K562 (cell line): ENCODE results near the gene POP5. TPM values are rescaled to one million over a fixed set of nuclear protein-coding genes. Genes with fewer than 3 reads are reported as not detected.

Source experiments
- KDM4B ChIP-seq, 2 experiments: fragments of 450-650 bp in 1 of 2; sonication (generic) in 1 of 2; IDR thresholded peaks; 2 replicates each; pipeline ENCODE4 v1.6.1; 2016 to 2017; ENCODE audit warnings: borderline replicate concordance in 2 of 2, antibody characterized with exemption in 1 of 2, low read depth in 1 of 2, mild to moderate bottlenecking in 1 of 2
- KLF13 ChIP-seq: fragments of 450-650 bp; IDR thresholded peaks from 2 replicates; pipeline ENCODE4 v1.6.1; 2016; ENCODE audit warnings: missing genetic modification characterization, low read depth, mild to moderate bottlenecking, missing compliant biosample characterization, moderate library complexity, borderline replicate concordance
- RAD51 ChIP-seq: fragments of 450-650 bp; IDR thresholded peaks from 2 replicates; pipeline ENCODE4 v1.7.1; 2016; ENCODE audit warnings: low read depth, mild to moderate bottlenecking, borderline replicate concordance
- polyA plus RNA-seq, 8 experiments: library from polyadenylated mRNA; depleted of rRNA in 4 of 8; stranded (reverse) in 5 of 8; unstranded in 3 of 8; fragments of >200 nt; fragmentation: Nextera tagmentation in 2 of 8; fragmentation: Illumina TruSeq in 1 of 8; extraction: Ambion mirVana in 2 of 8; extraction: Trizol in 1 of 8; gene quantifications; 2 replicates each; pipeline versions ENCODE4 v1.2.1 to v1.2.3, GENCODE V29; 2011 to 2014; ENCODE audit warnings: inconsistent platforms in 1 of 8, missing spikeins in 1 of 8
- total RNA-seq, 7 experiments: library from RNA; depleted of rRNA in 6 of 7; stranded (reverse); fragments of >200 nt in 6 of 7; fragmentation: Illumina TruSeq in 2 of 7; extraction: Trizol in 2 of 7; gene quantifications; 2 replicates each; pipeline versions ENCODE4 v1.2.1 to v1.2.3, GENCODE V29; 2011 to 2021; ENCODE audit warnings: low replicate concordance in 1 of 7
- TF ChIP-seq, protein P1 (sequence below): fragments of 450-650 bp; IDR thresholded peaks from 2 replicates; pipeline ENCODE4 v1.6.1; 2017; ENCODE audit warnings: antibody characterized with exemption, mild to moderate bottlenecking
- TF ChIP-seq, protein P2 (sequence below): fragments of 450-650 bp; IDR thresholded peaks from 2 replicates; pipeline ENCODE4 v1.6.1; 2018; ENCODE audit warnings: mild to moderate bottlenecking, low read depth; ENCODE audit not compliant: partially characterized antibody
- TF ChIP-seq, protein P3 (sequence below): fragments of 450-650 bp; IDR thresholded peaks from 2 replicates; pipeline ENCODE4 v1.6.1; 2016; ENCODE audit warnings: mild to moderate bottlenecking

Gene POP5
- total and polyA plus RNA-seq, 9 of the 15 experiments (the other 6 are each of a cell fraction or from before 2014, with no cell fraction given), result 57.5 to 253 (median 73.8) TPM

DNA sequence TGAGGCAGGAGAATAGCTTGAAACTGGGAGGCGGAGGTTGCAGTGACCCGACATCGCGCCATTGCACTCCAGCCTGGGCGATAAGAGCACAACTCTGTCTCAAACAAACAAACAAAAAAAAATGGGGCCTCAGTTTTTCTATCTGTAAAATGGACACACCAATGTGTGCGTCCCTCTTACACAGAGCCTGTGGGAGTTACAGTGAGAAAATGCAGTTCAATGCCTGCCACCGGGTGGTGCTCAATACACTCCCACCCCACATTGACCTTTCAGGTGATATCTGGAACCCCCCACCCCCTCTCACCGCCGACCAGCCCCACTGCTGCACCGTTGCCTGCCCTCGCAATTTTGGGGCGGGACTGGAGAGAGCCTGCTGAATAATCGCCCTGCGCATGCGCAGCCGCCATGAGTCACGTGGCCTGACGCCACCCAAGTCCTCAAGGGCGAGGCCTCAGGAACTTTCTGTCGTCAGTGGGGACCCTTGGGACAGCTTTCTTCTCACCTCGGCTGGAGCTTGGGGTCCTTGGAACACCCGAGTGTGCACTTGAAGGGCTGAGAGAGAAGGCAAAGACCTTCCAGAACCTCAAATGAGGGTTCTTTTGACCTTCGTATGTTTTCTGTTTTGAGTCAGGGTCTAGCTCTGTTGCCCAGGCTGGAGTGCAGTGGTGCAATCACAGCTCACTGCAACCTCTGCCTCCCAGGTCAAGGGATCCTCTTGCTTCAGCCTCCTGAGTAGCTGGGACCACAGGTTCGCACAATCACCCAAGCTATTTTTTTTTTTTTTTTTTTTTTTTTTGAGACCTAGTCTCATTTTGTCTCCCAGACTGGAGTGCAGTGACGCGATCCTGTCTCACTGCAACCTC, 44.6 kb upstream of the POP5 start (continued):
- TF ChIP-seq, protein P1, sequence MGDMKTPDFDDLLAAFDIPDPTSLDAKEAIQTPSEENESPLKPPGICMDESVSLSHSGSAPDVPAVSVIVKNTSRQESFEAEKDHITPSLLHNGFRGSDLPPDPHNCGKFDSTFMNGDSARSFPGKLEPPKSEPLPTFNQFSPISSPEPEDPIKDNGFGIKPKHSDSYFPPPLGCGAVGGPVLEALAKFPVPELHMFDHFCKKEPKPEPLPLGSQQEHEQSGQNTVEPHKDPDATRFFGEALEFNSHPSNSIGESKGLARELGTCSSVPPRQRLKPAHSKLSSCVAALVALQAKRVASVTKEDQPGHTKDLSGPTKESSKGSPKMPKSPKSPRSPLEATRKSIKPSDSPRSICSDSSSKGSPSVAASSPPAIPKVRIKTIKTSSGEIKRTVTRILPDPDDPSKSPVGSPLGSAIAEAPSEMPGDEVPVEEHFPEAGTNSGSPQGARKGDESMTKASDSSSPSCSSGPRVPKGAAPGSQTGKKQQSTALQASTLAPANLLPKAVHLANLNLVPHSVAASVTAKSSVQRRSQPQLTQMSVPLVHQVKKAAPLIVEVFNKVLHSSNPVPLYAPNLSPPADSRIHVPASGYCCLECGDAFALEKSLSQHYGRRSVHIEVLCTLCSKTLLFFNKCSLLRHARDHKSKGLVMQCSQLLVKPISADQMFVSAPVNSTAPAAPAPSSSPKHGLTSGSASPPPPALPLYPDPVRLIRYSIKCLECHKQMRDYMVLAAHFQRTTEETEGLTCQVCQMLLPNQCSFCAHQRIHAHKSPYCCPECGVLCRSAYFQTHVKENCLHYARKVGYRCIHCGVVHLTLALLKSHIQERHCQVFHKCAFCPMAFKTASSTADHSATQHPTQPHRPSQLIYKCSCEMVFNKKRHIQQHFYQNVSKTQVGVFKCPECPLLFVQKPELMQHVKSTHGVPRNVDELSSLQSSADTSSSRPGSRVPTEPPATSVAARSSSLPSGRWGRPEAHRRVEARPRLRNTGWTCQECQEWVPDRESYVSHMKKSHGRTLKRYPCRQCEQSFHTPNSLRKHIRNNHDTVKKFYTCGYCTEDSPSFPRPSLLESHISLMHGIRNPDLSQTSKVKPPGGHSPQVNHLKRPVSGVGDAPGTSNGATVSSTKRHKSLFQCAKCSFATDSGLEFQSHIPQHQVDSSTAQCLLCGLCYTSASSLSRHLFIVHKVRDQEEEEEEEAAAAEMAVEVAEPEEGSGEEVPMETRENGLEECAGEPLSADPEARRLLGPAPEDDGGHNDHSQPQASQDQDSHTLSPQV, result peak; percentile 73; the same call in 1 of the 2 replicates
- TF ChIP-seq, protein P2, sequence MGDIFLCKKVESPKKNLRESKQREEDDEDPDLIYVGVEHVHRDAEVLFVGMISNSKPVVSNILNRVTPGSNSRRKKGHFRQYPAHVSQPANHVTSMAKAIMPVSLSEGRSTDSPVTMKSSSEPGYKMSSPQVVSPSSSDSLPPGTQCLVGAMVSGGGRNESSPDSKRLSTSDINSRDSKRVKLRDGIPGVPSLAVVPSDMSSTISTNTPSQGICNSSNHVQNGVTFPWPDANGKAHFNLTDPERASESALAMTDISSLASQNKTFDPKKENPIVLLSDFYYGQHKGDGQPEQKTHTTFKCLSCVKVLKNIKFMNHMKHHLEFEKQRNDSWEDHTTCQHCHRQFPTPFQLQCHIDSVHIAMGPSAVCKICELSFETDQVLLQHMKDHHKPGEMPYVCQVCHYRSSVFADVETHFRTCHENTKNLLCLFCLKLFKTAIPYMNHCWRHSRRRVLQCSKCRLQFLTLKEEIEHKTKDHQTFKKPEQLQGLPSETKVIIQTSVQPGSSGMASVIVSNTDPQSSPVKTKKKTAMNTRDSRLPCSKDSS, result no peak
- TF ChIP-seq, protein P3, sequence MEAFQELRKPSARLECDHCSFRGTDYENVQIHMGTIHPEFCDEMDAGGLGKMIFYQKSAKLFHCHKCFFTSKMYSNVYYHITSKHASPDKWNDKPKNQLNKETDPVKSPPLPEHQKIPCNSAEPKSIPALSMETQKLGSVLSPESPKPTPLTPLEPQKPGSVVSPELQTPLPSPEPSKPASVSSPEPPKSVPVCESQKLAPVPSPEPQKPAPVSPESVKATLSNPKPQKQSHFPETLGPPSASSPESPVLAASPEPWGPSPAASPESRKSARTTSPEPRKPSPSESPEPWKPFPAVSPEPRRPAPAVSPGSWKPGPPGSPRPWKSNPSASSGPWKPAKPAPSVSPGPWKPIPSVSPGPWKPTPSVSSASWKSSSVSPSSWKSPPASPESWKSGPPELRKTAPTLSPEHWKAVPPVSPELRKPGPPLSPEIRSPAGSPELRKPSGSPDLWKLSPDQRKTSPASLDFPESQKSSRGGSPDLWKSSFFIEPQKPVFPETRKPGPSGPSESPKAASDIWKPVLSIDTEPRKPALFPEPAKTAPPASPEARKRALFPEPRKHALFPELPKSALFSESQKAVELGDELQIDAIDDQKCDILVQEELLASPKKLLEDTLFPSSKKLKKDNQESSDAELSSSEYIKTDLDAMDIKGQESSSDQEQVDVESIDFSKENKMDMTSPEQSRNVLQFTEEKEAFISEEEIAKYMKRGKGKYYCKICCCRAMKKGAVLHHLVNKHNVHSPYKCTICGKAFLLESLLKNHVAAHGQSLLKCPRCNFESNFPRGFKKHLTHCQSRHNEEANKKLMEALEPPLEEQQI, result 0 out of 2 replicates have a peak, but pooled peaks have one; percentile 31
- 0 out of 4 replicates have a peak, but pooled peaks of 1 of the 2 experiments have one; percentile 30 for TF ChIP-seq KDM4B (IDR thresholded peaks at IDR 0.05; ENCODE audit: borderline replicate concordance in 2 of 2, low read depth in 1 of 2)
- TF ChIP-seq KLF13, result no peak
- TF ChIP-seq RAD51, result peak; percentile 96
